Endothelial cell of umbilical vein (primary cell): Measurements from ENCODE around the gene IFT88.

ENCODE experiments used
- EZH2 ChIP-seq: IDR thresholded peaks from 2 replicates; pipeline ENCODE4 v1.6.1; 2012; ENCODE audit warnings: borderline replicate concordance, low read depth, mild to moderate bottlenecking, moderate library complexity, low read length, inconsistent platforms; ENCODE audit not compliant: severe bottlenecking
- MYC ChIP-seq: IDR thresholded peaks from one replicate; pipeline ENCODE4 v1.6.1; 2011; ENCODE audit warnings: mild to moderate bottlenecking, low read depth, low read length
- POLR2AphosphoS5 ChIP-seq: IDR thresholded peaks from 2 replicates; pipeline ENCODE4 v1.6.1; 2012; ENCODE audit warnings: low read depth, mild to moderate bottlenecking, control low read depth, low read length, moderate library complexity; ENCODE audit not compliant: insufficient read depth
- TF ChIP-seq, protein P1 (sequence below), 2 donors: IDR thresholded peaks; 1 replicate in 1 of 2; 2 replicates in 1 of 2; pipeline ENCODE4 v1.5.1; 2011; ENCODE audit warnings: low read length in 2 of 2, mild to moderate bottlenecking in 2 of 2, moderate library complexity in 2 of 2, control low read depth in 1 of 2, inconsistent platforms in 1 of 2, low read depth in 1 of 2; ENCODE audit not compliant: insufficient read depth in 1 of 2; ENCODE audit errors: extremely low read depth in 1 of 2

DNA sequence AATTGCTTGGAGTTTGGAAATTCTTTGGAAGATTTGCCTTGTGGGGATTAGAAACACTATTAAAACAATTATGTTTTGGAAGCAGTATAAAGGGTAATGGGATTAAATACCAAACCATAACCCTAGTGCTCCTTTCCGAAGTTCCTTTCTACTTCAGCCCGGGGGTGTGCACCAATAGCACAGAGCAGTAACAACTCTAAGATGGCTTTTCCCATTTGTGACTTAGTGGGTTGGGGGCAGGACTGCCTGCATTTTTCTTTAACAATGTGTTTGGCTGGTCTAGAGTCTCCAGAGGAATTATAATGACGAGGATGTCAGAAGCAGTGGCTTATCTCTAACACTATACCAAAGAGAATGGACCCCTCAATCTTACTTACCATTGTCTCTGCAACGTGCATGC lies 124.7 kb downstream of the IFT88 start:
- TF ChIP-seq MYC: no peak
- TF ChIP-seq, protein P1, sequence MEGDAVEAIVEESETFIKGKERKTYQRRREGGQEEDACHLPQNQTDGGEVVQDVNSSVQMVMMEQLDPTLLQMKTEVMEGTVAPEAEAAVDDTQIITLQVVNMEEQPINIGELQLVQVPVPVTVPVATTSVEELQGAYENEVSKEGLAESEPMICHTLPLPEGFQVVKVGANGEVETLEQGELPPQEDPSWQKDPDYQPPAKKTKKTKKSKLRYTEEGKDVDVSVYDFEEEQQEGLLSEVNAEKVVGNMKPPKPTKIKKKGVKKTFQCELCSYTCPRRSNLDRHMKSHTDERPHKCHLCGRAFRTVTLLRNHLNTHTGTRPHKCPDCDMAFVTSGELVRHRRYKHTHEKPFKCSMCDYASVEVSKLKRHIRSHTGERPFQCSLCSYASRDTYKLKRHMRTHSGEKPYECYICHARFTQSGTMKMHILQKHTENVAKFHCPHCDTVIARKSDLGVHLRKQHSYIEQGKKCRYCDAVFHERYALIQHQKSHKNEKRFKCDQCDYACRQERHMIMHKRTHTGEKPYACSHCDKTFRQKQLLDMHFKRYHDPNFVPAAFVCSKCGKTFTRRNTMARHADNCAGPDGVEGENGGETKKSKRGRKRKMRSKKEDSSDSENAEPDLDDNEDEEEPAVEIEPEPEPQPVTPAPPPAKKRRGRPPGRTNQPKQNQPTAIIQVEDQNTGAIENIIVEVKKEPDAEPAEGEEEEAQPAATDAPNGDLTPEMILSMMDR (IDR thresholded peaks at IDR 0.05; ENCODE audit: extremely low read depth in 1 of 2, insufficient read depth in 1 of 2, low read depth in 1 of 2, low read length in 2 of 2): no peak
- no peak for TF ChIP-seq EZH2
- TF ChIP-seq POLR2AphosphoS5: no peak
